GM12872 (cell line): ENCODE measurements around the gene CEP78.

Experiments used
- TF ChIP-seq, protein P1 (sequence below): IDR thresholded peaks from 3 replicates; pipeline ENCODE4 v1.5.1; 2011; ENCODE audit warnings: low read depth, mild to moderate bottlenecking, low read length, moderate library complexity; ENCODE audit not compliant: insufficient read depth

CEP78 gene

DNA sequence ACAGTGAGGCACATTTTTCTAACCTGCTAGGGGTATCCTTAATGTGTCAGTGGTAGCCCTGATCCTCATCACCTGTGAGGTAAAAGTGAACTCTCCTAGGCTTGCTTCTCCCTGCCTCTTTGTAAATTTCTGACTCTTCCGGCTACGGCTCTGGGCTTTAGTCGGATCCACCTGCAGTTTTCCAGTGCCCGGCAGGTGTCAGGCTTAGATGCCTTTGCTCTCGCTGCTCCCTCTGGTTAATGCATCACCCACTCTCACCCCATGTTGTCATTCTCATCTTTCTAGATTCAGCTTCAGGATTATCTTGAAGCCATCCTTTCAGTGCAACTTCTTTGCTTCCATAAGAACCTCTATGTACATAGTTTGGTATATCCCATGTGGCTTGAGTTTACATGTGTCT lies 3.6 kb downstream of the CEP78 start:
- TF ChIP-seq, protein P1, sequence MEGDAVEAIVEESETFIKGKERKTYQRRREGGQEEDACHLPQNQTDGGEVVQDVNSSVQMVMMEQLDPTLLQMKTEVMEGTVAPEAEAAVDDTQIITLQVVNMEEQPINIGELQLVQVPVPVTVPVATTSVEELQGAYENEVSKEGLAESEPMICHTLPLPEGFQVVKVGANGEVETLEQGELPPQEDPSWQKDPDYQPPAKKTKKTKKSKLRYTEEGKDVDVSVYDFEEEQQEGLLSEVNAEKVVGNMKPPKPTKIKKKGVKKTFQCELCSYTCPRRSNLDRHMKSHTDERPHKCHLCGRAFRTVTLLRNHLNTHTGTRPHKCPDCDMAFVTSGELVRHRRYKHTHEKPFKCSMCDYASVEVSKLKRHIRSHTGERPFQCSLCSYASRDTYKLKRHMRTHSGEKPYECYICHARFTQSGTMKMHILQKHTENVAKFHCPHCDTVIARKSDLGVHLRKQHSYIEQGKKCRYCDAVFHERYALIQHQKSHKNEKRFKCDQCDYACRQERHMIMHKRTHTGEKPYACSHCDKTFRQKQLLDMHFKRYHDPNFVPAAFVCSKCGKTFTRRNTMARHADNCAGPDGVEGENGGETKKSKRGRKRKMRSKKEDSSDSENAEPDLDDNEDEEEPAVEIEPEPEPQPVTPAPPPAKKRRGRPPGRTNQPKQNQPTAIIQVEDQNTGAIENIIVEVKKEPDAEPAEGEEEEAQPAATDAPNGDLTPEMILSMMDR, result no peak

DNA sequence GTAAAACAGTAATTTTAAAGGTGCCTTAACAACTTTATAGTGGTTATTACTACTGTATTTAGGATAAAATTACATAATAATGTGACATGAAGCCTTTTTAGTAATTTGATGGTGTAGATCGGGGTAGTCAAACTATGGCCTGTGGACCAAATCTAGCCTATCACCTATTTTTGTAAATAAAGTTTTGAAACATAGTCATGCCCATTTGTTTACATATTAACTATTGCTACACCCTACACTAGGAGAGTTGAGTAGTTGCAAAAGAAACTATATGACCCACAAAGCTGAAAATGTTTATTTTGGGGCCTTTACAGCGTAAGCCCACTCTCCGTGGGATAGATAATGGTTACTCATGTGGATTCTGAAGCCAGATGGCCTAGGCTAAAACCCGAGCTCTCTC lies 6.2 kb downstream of the CEP78 start:
- TF ChIP-seq, protein P1, result no peak

DNA sequence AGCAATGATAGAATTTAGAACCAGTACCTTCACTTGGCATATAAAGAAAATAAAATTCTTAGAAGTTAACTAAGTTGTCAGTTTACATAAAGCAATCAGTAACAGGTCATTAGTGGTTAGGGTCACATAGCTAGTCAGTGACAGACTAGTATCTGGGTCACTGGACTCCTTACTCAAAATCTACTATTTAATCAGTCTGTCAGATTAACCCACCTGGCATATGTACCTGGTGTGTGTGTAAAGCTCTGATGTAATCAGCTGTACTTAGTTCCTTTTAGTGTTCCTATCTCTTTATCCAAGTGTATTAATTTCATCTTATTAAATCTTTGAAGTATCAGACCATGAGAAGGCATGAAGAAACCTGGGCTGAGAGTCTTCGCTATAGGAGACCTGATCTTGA lies 7.3 kb downstream of the CEP78 start:
- TF ChIP-seq, protein P1, result no peak

DNA sequence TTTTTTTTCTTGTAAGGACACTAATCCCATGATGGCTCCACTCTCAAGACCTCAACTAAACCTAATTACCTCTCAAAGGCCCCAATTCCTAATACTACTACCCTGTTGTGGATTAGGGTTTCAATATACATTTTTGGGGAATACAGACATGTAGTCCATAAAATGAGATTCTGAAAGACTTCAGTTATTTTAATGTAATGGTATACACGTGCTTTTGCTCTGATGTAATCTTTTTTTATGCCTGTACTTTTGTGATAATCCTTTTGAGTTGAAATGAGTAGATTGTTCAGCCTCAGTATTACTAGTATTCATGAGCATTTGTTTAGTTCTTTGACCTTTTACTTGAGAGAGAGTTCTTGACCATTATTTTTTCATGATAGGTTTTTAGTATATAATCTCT lies 9.5 kb downstream of the CEP78 start:
- TF ChIP-seq, protein P1, result no peak

DNA sequence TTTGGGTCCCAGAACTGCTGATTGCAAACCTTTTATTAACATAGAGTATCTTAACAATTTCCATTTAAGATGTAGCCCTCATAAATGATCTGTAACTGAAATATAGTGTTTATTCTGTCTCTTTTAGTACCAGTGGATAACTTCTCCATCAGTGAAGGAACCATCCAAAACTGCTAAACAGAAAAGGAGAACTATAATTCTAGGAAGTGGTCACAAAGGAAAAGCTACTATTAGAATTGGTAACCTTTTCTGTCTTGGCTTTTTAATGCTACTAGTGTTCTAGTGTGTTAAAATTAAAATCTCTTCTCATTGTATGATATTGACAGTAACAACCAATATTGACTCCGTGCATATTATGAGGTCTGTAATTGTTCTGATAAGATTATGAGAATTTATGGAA lies 12.8 kb downstream of the CEP78 start:
- TF ChIP-seq, protein P1, result no peak

DNA sequence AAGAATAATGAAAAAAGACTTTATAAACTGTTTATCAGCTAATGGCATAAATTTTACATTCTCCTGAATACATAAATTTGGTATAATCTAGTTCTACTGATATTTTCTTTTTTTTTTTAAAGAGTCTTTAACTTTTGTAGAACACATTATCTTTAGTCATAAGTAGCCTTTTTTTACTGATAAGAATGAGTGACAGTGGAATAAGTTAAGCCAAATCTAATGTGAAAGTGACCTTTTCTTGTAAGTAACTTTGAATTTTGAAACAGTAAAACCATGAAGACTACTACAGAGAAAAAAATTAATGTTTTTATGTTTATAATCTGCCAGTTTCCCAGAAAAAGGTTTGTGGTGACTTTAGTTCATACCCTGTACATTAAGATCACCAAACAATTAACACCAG lies 13.7 kb downstream of the CEP78 start:
- TF ChIP-seq, protein P1, result no peak

DNA sequence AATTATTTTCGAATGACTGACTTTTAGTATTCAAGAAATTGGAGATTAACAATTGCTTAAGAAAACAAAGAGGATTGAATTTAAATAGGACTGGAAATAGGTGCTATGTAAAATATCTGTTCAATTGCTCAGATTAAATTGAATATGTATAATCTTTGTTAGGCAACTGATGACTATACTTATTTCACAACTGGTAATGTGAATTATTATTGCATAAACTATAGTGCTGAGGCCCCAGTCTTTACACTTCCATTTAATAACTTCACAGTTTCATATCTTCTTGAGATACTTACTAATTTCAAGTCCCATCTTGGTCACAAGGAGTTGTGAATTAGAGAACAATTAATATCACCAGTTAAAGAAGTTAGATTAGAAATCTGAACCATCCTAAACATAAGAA lies 16.7 kb downstream of the CEP78 start:
- TF ChIP-seq, protein P1, result no peak

DNA sequence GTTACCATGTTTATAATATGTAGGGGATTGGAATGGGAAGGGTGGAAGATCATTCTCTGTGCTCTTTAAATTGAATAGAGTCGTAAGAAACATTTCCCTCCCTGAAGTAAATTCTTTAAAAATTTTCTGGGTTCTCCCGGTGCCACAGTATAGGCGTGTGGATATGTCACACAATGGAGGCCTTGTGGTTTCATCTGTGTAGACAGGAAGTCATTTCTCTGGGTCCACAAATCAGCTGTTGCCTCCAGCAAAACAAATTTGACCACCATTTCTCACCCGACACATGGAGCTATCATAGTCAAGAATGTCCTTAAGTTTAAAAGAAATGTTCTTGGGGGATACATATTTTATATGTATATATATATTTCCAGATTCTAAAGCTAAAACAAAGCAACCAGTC lies 17.4 kb downstream of the CEP78 start:
- TF ChIP-seq, protein P1, result no peak
